Measurements from ENCODE around the gene MYPOP.
A peak's percentile ranks its signal among the peaks of the same experiment; 100 is the strongest.

The MYPOP gene

GRCh38 chr19:45863840-45864628, 38.4 kb downstream of the MYPOP start, which contains the start of gene FOXA3:
FOXA3 (plus strand) TSS chr19:45864326; CDS start chr19:45864457, 131 bp downstream.
- DNase-seq (ENCODE audit: low spot score) = peak; percentile 63

DNA sequence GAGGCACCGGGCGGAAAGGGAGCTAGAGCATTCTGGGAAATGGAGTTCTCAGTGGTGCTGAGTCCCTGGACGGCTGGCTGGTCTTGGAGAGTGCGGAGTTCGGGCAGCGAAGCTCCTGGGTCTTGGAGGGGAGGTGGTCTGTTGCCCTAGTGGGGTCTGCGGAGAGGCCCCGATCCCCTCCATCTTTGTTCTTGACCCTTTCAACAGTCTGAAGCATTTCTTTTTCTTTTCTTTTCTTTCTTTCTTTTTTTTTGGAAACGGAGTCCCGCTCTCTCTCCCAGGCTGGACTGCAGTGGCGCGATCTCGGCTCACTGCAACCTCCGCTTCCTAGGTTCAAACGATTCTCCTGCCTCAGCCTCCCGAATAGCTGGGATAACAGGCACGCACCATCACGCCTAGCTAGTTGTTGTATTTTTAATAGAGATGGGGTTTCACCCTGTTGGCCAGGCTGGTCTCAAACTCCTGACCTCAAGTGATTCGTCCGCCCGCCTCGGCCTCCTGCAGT, 39.0 kb downstream of the MYPOP start:
- DNase-seq (ENCODE audit: low spot score) = no peak

GRCh38 chr19:45862564-45863334, 39.7 kb downstream of the MYPOP start, which contains the start of gene SYMPK:
SYMPK (minus strand) TSS chr19:45863147; CDS start chr19:45854495, 8,652 bp downstream.
- DNase-seq (ENCODE audit: low spot score) = peak; percentile 100

DNA sequence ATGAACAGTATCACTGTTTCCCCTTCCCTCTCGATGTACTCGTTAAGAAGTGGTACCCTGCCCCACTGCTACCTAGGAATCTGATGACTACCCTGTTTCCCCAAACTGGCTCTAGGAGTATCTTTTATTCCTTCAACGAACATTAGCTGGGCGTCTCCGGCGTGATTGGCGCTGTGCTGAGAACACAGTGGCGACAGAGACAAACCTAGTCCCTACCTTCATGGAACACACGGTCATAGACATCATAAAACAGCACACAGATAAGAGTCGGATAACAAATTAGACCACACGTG, 40.2 kb downstream of the MYPOP start:
- DNase-seq (ENCODE audit: low spot score) = no peak

- DNase-seq (ENCODE audit: low spot score) = no peak
Observed at GRCh38 chr19:45860359-45861259, 41.8 kb downstream of the MYPOP start.

DNA sequence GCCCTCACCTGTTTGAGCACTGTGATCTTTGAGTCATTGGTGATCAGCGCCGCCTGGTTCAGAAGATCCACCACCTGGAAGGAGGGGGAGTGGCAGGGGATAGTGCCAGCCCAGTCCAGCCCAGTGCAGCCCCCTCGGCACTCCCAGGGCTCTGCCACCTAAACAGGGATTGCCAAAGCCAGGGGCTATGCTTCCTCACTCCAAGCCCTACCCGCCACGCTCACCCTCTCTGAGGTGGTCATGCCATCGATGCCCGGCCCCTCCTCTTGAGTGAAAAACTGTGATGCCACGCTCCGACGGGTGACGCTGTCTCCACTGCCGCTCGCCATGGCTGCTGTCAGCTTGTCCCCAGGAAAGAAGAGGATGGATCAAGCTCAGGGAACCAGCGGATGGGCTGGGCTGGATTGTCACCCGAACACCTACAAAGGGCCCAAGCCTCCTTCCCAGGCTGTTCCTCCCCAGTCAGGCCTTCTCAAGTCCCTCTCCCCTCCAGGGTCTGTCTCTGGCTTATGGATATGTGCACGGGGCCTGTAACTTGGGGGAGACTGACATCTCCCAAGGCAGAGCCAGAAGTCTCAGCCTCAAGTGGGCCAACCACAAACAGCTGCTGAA, 48.1 kb downstream of the MYPOP start:
- DNase-seq (ENCODE audit: low spot score) = no peak

GRCh38 chr19:45852983-45853382, 49.4 kb downstream of the MYPOP start:
- DNase-seq (ENCODE audit: low spot score) = no peak

GRCh38 chr19:45852145-45852750, 50.2 kb downstream of the MYPOP start:
- no peak for DNase-seq (ENCODE audit: low spot score)

DNA sequence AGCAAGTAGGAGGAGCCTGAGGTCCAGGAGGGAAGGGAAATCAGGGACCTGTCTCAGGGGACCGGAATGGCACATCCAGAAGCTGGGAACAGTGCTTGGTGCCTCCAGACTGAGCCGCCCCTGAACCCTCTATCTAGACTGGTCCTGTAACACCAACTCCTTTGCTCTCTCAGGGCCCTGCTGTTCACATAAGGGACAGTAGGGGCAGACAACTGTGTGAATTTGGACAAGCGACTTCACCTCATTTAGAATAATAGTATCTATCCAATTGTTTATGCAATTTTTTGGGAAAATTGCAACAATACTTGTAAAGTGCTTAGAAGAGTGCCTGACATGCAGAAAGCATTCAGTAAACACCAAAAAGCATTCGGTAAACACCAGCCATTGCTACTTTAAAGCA, 53.5 kb downstream of the MYPOP start:
- DNase-seq (ENCODE audit: low spot score) = no peak

GRCh38 chr19:45847663-45848062, 54.8 kb downstream of the MYPOP start:
- DNase-seq (ENCODE audit: low spot score) = no peak

GRCh38 chr19:45842198-45842597, 60.2 kb downstream of the MYPOP start:
- no peak for DNase-seq (ENCODE audit: low spot score)
